GM06990 (cell line): ENCODE results near the gene PSMB8.

Experiments used
- DNase-seq: peaks from one replicate; pipeline ENCODE4 v3.0.0-alpha.2; 2011; ENCODE audit not compliant: insufficient read length; ENCODE audit errors: extremely low read depth
- H3K27me3 ChIP-seq: replicated peaks from 2 replicates; pipeline ENCODE4 v1.6.0; 2011; ENCODE audit warnings: low read length; ENCODE audit not compliant: control insufficient read depth, insufficient read depth
- H3K36me3 ChIP-seq: 2 replicates; pipeline ENCODE4 v1.5.1; 2011; ENCODE audit warnings: low read length; ENCODE audit not compliant: control insufficient read depth, insufficient read depth
- H3K4me3 ChIP-seq: replicated peaks from 2 replicates; pipeline ENCODE4 v1.5.1; 2011; ENCODE audit warnings: low read depth, mild to moderate bottlenecking, control low read depth, low read length
- TF ChIP-seq, protein P1 (sequence below): IDR thresholded peaks from 2 replicates; pipeline ENCODE4 v1.5.1; 2011; ENCODE audit warnings: low read length, control low read depth, mild to moderate bottlenecking, inconsistent platforms; ENCODE audit not compliant: insufficient read depth, poor library complexity, severe bottlenecking

PSMB8 gene

DNA sequence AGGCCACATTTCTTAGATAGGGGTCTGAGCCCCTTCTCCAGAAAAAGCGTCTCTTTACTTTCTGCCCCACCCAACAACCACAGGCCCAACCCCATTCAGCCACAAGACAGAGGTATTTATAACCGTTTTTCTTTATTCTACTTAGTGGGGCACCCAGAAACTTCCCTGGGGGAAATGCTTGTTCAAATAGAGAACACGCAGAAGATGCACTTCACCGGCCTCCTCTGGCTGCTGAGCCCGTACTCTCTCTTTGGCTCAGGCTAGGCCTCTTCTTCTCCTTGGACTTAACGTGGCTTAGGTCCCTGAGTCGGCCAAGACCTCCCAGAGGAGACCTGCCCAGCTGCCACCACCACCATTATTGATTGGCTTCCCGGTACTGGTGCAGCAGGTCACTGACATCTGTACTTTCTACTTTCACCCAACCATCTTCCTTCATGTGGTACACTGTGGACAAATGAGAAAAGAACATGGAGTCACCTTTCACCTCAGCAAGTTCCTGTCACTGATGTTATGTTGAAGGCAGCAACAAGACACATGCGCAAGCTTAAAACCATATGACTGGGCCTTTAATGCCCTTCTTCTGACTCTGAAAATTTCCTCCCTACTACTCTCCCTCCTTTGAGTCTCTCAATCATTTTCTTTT lies 3.1 kb downstream of the PSMB8 start:
- DNase-seq, result peak; percentile 65
- Histone ChIP-seq H3K27me3 (no peaks in the 10 kb centered on the region), H3K4me3 (no peak overlapping the region), H3K36me3 (peaks cover 7% of the 10 kb centered on the region)
- TF ChIP-seq, protein P1, sequence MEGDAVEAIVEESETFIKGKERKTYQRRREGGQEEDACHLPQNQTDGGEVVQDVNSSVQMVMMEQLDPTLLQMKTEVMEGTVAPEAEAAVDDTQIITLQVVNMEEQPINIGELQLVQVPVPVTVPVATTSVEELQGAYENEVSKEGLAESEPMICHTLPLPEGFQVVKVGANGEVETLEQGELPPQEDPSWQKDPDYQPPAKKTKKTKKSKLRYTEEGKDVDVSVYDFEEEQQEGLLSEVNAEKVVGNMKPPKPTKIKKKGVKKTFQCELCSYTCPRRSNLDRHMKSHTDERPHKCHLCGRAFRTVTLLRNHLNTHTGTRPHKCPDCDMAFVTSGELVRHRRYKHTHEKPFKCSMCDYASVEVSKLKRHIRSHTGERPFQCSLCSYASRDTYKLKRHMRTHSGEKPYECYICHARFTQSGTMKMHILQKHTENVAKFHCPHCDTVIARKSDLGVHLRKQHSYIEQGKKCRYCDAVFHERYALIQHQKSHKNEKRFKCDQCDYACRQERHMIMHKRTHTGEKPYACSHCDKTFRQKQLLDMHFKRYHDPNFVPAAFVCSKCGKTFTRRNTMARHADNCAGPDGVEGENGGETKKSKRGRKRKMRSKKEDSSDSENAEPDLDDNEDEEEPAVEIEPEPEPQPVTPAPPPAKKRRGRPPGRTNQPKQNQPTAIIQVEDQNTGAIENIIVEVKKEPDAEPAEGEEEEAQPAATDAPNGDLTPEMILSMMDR, result no peak

DNA sequence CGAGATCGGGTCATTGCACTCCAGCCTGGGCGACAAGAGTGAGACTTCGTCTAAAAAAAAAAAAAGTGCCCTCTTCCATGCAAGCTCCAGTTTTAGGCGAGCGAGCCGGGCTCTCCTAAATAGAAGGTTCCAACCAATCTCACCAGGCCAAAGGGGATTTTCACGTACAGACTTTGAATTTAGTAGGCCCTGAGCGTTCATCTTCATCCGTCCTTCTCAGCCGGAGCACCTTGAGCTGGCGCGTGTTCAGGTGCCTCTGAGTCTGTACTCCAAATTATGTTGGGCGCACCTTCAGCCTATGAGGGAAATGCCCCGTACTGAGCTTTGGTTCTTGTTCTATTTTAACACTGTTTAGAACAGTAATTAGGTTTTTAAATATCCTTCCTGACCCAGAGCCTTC lies 4.5 kb downstream of the PSMB8 start:
- no peak overlapping the region for H3K4me3 ChIP-seq
- no peaks in the 10 kb centered on the region for H3K27me3 ChIP-seq
- TF ChIP-seq, protein P1, result no peak
- peaks cover 9% of the 10 kb centered on the region for H3K36me3 ChIP-seq
- DNase-seq, result no peak

DNA sequence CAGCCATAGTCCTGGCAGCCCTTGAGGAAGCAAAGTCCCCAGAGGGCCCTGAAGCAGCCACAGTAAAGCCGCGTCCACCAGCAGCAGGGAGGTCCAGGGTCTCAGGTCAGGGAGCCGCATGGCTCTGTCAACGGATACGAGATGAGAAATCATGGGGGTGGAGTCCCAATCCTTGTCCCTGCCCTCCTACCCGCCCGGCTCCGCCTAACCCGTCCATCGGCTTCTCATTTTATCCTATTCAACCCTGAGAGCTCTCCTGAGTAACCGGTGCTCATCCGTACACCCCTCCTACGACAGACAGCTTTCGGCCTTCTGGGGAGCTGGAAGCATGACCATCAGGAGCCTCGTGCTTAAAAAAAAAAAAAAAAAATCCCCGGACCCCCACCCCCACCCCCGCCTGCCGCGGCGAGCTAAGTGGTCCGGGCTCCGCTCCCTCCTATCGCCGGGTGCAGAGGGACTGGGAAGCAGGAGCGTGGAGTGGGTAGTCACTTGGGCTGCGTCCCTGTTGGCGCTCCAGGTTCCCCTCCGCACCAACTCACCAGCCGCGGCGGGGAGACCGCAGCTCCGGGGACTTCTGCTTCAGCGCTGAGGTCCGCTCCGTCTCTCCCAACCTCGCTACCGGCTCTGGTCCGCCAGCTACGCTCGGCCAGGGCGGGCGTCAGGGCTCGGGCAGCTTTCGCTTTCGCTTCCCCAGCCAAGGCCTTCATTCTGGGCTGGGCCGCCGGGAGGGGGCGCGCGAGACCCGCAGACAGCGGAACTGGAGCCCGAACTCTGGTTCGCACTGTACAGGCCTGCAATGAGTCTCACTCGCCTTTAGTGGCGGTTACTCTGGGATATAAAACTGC lies 5.5 kb downstream of the PSMB8 start, which contains the start of gene TAP2:
TAP2 (minus strand) TSS at position 626 of the 845 bp plus-strand sequence; CDS start at position 120, 506 bp downstream.
- peak within 1 kb of the TSS; percentile 87 for H3K4me3 ChIP-seq
- H3K36me3 ChIP-seq, result peaks cover 11% of the 10 kb centered on the region
- H3K27me3 ChIP-seq, result no peaks in the 10 kb centered on the region
- peak; percentile 96 for DNase-seq
- TF ChIP-seq, protein P1, result peak; percentile 95

DNA sequence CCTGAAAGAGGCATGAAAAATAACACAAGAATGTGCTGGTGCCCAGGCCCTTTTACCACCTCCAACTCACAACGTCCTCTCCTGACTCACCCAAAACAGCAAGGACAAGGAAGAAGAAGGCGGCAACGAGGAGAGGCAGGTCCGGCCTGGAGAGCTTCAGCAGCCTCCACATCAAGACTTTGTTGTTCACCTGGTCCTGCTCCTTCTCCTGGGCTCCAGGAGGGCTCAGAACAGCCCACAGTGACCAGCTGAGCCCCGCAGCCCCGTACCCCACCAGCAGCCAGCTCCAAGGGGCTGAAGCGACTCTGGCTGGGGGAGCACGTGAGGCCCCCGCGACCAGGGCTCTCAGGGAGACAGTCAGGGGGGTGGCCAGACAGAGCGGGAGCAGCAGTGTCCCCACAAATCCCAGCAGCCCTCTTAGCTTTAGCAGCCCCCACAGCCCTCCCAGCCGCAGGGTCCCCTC lies 6.2 kb downstream of the PSMB8 start:
- peak overlapping the region; percentile 87 for H3K4me3 ChIP-seq
- DNase-seq, result no peak
- H3K36me3 ChIP-seq, result peaks cover 11% of the 10 kb centered on the region
- no peaks in the 10 kb centered on the region for H3K27me3 ChIP-seq
- TF ChIP-seq, protein P1, result no peak

DNA sequence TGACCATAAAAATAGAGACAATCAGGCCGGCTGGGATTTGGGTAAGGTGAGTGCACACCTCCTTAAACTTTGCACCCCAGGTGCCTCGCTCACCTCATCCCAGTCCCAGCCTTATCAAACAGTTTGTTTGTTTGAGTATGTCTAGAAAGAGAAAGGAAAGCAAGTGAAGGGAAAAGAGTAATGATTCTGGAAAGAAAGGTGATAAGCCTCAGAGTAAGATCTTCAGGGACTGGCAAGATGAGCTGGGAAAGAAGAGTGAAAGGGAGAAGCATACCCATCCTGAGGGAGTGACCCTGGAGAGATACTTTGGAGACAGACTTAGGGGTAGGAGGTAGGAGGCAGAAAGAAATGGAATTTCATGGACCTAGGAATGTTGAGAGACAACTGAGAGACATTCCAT lies 7.0 kb downstream of the PSMB8 start:
- no peak for DNase-seq
- peak overlapping the region; percentile 87; the same call in 1 of the 2 replicates for H3K4me3 ChIP-seq
- TF ChIP-seq, protein P1, result no peak
- peaks cover 12% of the 10 kb centered on the region for H3K36me3 ChIP-seq
- H3K27me3 ChIP-seq, result no peaks in the 10 kb centered on the region
